ENCODE measurements around the gene ARHGEF12.

- TF ChIP-seq POLR2A (IDR thresholded peaks at IDR 0.05) (no peak), CTCF (IDR thresholded peaks at IDR 0.05) (no peak)
Measured at GRCh38 chr11:120424185-120424969, 88.2 kb downstream of the ARHGEF12 start.
